ENCODE data around the gene ERAL1. TPM values are rescaled to one million over a fixed set of nuclear protein-coding genes. Genes with fewer than 3 reads are reported as not detected.

The ERAL1 gene
- total and polyA plus RNA-seq, 2 of the 13 experiments (the other 11 are each of a cell fraction or from before 2014, with no cell fraction given), result 46.9 to 72.2 TPM

GRCh38 chr17:28857905-28858800 is 3.3 kb downstream of the ERAL1 start (continued):
- TF ChIP-seq REST (IDR thresholded peaks at IDR 0.05; ENCODE audit: borderline replicate concordance in 1 of 2, low read depth in 1 of 2, low read length in 2 of 2) (no peak), ZNF33A (CRISPR knock-in tag; IDR thresholded peaks at IDR 0.05; ENCODE audit: borderline replicate concordance) (no peak), CEBPB (IDR thresholded peaks at IDR 0.05; ENCODE audit: borderline replicate concordance, low read depth, low read length) (no peak), MYNN (CRISPR knock-in tag; IDR thresholded peaks at IDR 0.05; ENCODE audit: low read depth) (no peak), NFYB (CRISPR knock-in tag; IDR thresholded peaks at IDR 0.05) (no peak)

GRCh38 chr17:28858801-28859355 is 4.1 kb downstream of the ERAL1 start:
- in situ Hi-C loops (cut with HindIII; ENCODE audit: extremely low pct_ligation_motif_present, low pct_unique_long_range_greater_than_20kb) (no loop called here), intact Hi-C loops (cut with micrococcal nuclease; ENCODE audit: unreplicated experiment) (no loop called here)
- peaks cover 18% of the 10 kb centered on the region for H3K79me2 ChIP-seq (ENCODE audit: insufficient read depth, low read length)
- no TSS peak for BruUV-seq (replicated peaks)
- H3K4me2 ChIP-seq (ENCODE audit: low read depth, low read length), result no peak overlapping the region
- H3K9me3 ChIP-seq (ENCODE audit: low read length), result no peaks in the 10 kb centered on the region
- H3K4me1 ChIP-seq (ENCODE audit: insufficient read depth, low read length), result peaks cover 23% of the 10 kb centered on the region
- peaks cover 0 to 2% of the 10 kb centered on the region in 2 experiments; a peak in 1 of 5 replicates for H3K27me3 ChIP-seq (ENCODE audit: control insufficient read depth in 1 of 2, insufficient read depth in 2 of 2, low read length in 2 of 2)
- H3K36me3 ChIP-seq (replicated peaks in 1 of 2; ENCODE audit: control insufficient read depth in 1 of 2, insufficient read depth in 2 of 2, low read length in 2 of 2), result peaks cover 19 to 29% of the 10 kb centered on the region in 2 experiments; a peak in 4 of 5 replicates
- DNase-seq (ENCODE audit: low spot score), result no peak
- no peak for ATAC-seq
- no peak overlapping the region for H3K4me3 ChIP-seq (replicated peaks in 1 of 3; ENCODE audit: insufficient read depth in 1 of 3, low read depth in 2 of 3, low read length in 3 of 3)
- CTCF ChIA-PET (ENCODE audit: low intra/inter-chr PET ratio, low total read pairs), result no interaction called here
- POLR2A ChIA-PET, result no interaction called here
- no peak overlapping the region for H3K27ac ChIP-seq (ENCODE audit: extremely low read length, insufficient read depth, low read length)
- no peak overlapping the region for H2AFZ ChIP-seq (ENCODE audit: low read length)
- 83% methylated on average over 2 of the region's 2 CpGs for WGBS (ENCODE audit: low lambda C conversion rate)
- no peak overlapping the region for H3K9ac ChIP-seq (ENCODE audit: insufficient read depth, low read depth, low read length)
- FAIRE-seq, result no peak
- H4K20me1 ChIP-seq (ENCODE audit: insufficient read depth, low read length), result no peaks in the 10 kb centered on the region
- no peak for TF ChIP-seq PRDM10 (CRISPR knock-in tag; IDR thresholded peaks at IDR 0.05; ENCODE audit: low read depth)
- no peak for TF ChIP-seq LCORL (IDR thresholded peaks at IDR 0.05)
- no peak for TF ChIP-seq LCORL (CRISPR knock-in tag; IDR thresholded peaks at IDR 0.05)
- no peak for TF ChIP-seq TMF1 (CRISPR knock-in tag; IDR thresholded peaks at IDR 0.05; ENCODE audit: low read depth)
- no peak for TF ChIP-seq ZMAT3 (CRISPR knock-in tag; conservative IDR thresholded peaks at IDR 0.05)
- no peak for TF ChIP-seq CBX5 (CRISPR knock-in tag; IDR thresholded peaks at IDR 0.05; ENCODE audit: borderline replicate concordance)
- TF ChIP-seq ZNF790 (CRISPR knock-in tag; IDR thresholded peaks at IDR 0.05; ENCODE audit: borderline replicate concordance), result no peak
- TF ChIP-seq ZNF660 (CRISPR knock-in tag; IDR thresholded peaks at IDR 0.05; ENCODE audit: borderline replicate concordance, low read depth), result no peak
- TF ChIP-seq HNF4G (IDR thresholded peaks at IDR 0.05; ENCODE audit: borderline replicate concordance, low read depth, low read length), result no peak
- no peak for TF ChIP-seq HNF4G (CRISPR knock-in tag; IDR thresholded peaks at IDR 0.05; ENCODE audit: borderline replicate concordance, low read depth)

All from HepG2 (cell line).